ENCODE measurements around the gene SPTBN5.

The SPTBN5 gene

DNA sequence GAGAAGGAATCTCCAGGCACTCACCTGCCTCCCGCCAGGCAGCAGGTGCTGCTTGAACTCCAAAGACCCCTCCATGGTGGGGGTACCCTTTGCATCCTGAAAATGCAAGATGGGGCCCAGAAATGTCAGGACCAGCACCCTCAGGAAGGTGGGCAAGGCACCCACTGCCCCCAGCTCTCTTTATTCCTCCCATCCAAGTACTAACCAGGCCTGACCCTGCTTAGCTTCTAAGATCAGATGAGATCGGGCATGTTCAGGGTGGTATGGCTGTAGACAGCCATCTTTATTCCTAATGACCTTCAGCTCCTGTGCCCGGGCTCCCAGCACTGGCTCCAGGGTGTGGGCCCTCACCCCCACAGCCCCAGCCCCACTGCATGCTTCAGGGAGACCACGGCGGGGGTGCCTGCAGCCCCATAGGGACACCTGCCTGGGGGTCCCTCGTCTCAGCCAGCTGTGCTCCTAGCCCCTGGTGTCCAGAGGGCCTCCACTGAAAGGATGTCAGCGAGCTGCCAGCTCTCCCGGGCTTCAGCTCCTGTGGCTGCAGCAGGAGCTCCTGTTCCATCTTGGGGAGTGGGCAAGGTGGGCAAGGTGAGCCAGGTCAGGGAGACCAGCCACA lies 42.0 kb downstream of the SPTBN5 start:
- no peak overlapping the region for H3K4me3 ChIP-seq (ENCODE audit: low read depth, low read length)
- TF ChIP-seq, protein P1, sequence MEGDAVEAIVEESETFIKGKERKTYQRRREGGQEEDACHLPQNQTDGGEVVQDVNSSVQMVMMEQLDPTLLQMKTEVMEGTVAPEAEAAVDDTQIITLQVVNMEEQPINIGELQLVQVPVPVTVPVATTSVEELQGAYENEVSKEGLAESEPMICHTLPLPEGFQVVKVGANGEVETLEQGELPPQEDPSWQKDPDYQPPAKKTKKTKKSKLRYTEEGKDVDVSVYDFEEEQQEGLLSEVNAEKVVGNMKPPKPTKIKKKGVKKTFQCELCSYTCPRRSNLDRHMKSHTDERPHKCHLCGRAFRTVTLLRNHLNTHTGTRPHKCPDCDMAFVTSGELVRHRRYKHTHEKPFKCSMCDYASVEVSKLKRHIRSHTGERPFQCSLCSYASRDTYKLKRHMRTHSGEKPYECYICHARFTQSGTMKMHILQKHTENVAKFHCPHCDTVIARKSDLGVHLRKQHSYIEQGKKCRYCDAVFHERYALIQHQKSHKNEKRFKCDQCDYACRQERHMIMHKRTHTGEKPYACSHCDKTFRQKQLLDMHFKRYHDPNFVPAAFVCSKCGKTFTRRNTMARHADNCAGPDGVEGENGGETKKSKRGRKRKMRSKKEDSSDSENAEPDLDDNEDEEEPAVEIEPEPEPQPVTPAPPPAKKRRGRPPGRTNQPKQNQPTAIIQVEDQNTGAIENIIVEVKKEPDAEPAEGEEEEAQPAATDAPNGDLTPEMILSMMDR (IDR thresholded peaks at IDR 0.05; ENCODE audit: control insufficient read depth, extremely low read depth, insufficient read depth) = no peak
- DNase-seq (ENCODE audit: low read depth) = no peak

DNA sequence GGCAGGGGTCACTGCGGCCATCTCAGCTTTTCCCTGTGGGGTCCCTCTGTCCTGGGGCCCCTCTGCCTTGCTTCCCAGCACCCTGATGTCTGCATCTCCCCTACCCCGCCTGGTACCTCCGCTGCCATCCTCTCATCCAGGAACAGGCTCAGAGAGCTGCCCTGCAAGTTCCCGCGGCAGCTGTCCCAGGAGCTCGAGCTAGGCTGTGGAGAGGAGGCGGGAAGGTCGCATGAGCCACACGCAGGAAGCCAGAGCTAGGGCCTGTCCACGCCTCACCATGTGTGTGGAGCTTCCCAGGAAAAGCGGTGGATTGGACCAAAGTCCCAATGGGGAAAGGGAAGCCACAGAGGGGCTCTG lies 42.7 kb downstream of the SPTBN5 start:
- TF ChIP-seq, protein P1 (IDR thresholded peaks at IDR 0.05; ENCODE audit: control insufficient read depth, extremely low read depth, insufficient read depth) = no peak
- H3K4me3 ChIP-seq (ENCODE audit: low read depth, low read length) = no peak overlapping the region
- no peak for DNase-seq (ENCODE audit: low read depth)

DNA sequence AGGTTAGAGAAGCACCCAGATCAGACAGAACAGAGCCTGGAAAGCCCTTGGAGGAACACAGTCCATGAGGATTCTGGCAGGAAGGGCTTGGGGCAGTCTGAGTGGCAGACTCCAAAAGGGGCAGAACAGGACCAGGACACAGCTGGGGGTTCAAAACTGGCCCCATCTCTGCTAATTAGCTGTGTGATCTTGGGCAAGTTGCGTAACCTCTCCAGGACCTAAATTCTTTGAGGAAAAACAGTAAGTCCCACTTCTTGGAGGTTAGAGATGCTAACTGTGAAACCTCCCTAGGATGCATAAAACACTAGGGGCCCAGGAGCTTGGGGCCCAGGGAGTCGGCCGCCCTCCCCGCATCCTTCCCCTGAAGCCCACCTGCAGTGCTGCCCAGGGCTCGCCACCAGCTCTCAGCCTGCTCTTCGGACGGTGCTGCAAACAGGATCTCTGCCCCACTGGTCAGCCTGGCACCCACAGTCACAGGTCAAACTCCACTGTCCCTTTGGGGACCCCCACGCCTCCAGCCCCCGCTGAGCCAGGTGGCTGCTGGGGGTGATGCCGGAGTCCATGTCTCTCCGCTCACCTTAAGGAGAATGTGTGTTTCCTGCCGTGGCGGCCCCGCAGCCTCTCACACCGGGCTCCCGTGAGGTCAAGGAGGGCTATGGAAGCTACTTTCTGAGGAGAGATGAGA lies 43.2 kb downstream of the SPTBN5 start:
- TF ChIP-seq, protein P1 (IDR thresholded peaks at IDR 0.05; ENCODE audit: control insufficient read depth, extremely low read depth, insufficient read depth) = no peak
- DNase-seq (ENCODE audit: low read depth) = no peak
- no peak overlapping the region for H3K4me3 ChIP-seq (ENCODE audit: low read depth, low read length)

DNA sequence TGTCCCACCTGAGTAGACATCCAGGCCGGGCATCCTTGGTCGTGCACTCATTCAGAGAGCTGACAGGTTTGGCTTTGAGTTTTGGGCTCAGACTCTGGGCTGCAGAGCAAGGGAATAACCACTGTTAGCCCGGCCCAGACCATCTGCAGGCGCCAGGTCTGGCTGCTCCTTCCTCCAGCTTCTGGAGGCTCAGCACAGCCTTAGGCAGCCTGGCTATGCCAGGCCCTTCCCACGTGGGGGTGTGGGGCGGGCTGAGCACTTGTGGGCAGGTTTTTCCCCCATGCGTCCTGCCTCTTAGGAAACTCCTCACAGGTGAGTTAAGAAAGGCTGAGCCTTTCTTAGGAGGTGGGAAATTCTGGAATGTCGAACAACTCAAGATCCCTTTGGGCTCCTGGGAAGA lies 44.0 kb downstream of the SPTBN5 start:
- no peak for DNase-seq (ENCODE audit: low read depth)
- TF ChIP-seq, protein P1 (IDR thresholded peaks at IDR 0.05; ENCODE audit: control insufficient read depth, extremely low read depth, insufficient read depth) = no peak
- no peak overlapping the region for H3K4me3 ChIP-seq (ENCODE audit: low read depth, low read length)

DNA sequence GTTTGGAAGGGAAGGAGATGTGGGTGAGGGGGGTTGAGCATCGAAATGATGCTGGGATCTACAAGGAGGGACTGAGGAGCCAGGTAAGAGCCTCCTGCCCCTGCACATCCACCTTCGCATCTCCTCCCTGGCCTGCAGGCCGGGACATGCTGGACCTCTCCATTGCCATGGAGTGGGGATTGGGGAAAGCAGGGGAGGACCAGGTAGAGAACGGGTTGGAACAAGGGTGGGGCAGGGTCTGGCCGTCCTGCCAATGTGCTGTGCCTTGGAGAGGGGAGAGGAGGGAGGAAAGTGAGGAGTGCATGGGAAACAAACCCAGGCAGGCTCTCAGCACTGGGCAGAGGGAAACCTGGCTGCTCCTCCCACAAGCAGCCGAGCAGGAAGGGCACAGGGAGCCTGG lies 44.6 kb downstream of the SPTBN5 start:
- H3K4me3 ChIP-seq (ENCODE audit: low read depth, low read length) = no peak overlapping the region
- no peak for DNase-seq (ENCODE audit: low read depth)
- TF ChIP-seq, protein P1 (IDR thresholded peaks at IDR 0.05; ENCODE audit: control insufficient read depth, extremely low read depth, insufficient read depth) = no peak

DNA sequence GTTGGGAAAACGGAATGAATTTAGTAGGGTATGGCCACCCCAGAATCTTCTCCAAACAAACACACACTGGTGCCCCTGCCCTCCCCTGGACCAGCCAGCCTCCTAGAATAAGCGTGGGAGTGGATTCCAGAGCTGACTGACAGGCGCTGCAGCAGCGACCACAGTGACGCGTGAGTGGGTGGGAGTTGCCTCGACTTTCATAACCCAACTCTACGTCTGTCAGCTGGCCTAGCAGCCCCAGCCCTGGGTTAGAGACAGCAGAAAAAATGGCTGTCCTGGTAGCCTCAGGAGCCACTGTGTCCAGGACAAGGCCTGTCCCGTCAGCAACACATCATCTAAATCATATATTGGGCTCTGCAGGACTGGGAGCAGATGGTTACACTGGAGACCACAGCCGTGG lies 45.2 kb downstream of the SPTBN5 start:
- TF ChIP-seq, protein P1 (IDR thresholded peaks at IDR 0.05; ENCODE audit: control insufficient read depth, extremely low read depth, insufficient read depth) = no peak
- DNase-seq (ENCODE audit: low read depth) = no peak
- no peak overlapping the region for H3K4me3 ChIP-seq (ENCODE audit: low read depth, low read length)

DNA sequence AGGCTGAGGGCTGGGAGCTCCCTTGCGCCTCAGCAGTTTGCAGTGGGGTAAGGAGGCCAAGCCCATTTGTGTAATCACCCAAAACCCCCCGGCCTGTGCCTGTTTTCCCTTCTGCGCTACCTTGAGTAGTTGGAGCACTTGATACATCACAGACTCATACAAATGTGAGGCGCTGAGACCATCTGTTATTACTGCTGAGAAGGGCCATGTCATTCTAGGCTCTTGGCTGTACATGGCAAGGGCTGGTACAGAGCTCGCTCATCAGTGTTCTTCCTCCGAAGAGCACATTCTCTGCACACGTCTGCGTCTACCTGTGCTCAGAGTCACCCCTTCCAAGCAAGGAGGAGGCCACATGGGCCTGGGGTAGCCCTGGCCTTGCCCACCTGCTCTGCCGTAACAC lies 45.9 kb downstream of the SPTBN5 start:
- DNase-seq (ENCODE audit: low read depth) = no peak
- TF ChIP-seq, protein P1 (IDR thresholded peaks at IDR 0.05; ENCODE audit: control insufficient read depth, extremely low read depth, insufficient read depth) = no peak
- H3K4me3 ChIP-seq (ENCODE audit: low read depth, low read length) = no peak overlapping the region
